ENCODE measurements around the gene TEKT5.

DNA sequence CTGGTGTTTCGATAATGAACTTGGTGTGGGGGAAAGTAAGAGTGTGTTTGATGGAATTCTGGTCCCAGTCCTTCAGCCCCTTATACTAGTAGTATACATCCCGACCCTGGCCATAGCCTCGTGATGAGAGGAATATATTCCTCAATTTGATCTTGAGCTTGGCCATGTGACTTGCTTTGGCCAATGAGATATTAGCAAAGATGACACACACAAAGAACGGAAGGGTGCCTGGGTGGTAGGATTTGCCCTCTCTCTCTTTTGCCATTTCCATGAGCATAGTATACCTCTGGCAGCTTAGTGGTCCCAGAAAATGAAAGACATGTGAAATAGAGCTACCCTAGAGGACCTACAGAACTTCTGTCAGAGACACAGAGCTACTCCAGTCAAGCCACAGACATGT, 111.5 kb downstream of the TEKT5 start:
- TF ChIP-seq, protein P1, sequence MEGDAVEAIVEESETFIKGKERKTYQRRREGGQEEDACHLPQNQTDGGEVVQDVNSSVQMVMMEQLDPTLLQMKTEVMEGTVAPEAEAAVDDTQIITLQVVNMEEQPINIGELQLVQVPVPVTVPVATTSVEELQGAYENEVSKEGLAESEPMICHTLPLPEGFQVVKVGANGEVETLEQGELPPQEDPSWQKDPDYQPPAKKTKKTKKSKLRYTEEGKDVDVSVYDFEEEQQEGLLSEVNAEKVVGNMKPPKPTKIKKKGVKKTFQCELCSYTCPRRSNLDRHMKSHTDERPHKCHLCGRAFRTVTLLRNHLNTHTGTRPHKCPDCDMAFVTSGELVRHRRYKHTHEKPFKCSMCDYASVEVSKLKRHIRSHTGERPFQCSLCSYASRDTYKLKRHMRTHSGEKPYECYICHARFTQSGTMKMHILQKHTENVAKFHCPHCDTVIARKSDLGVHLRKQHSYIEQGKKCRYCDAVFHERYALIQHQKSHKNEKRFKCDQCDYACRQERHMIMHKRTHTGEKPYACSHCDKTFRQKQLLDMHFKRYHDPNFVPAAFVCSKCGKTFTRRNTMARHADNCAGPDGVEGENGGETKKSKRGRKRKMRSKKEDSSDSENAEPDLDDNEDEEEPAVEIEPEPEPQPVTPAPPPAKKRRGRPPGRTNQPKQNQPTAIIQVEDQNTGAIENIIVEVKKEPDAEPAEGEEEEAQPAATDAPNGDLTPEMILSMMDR (IDR thresholded peaks at IDR 0.05) = no peak
- no peak for TF ChIP-seq POLR2A (IDR thresholded peaks at IDR 0.05)

Measured in body of pancreas (tissue), 4 donors.